Inferior parietal cortex (tissue), 1 donor: ENCODE data around the gene PLCB1.

Experiments used
- DNase-seq: peaks from one replicate; pipeline ENCODE4 v3.0.0-alpha.2; 2016; ENCODE audit errors: extremely low spot score

The PLCB1 gene

GRCh38 chr20:8783734-8784133, 651.7 kb downstream of the PLCB1 start:
- no peak for DNase-seq

DNA sequence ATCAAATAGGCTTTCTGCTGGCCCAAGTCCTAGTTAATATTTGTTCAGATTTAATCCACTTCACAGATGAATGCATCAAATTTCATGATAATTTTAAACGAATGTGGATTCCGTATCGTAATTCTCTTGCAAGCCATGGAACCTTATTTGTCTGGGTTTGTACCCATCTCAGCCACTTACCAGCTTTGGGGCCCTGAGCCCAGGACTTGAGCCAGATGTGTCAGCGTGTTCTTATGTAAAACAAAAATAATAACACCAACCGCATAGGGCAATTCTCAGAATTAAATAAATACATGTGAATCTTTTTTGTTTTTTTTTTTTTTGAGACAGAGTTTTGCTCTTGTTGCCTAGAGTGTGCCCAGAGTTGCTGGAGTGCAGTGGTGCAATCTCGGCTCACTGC, 654.3 kb downstream of the PLCB1 start:
- DNase-seq, result no peak

GRCh38 chr20:8787090-8787489, 655.0 kb downstream of the PLCB1 start:
- DNase-seq, result no peak

DNA sequence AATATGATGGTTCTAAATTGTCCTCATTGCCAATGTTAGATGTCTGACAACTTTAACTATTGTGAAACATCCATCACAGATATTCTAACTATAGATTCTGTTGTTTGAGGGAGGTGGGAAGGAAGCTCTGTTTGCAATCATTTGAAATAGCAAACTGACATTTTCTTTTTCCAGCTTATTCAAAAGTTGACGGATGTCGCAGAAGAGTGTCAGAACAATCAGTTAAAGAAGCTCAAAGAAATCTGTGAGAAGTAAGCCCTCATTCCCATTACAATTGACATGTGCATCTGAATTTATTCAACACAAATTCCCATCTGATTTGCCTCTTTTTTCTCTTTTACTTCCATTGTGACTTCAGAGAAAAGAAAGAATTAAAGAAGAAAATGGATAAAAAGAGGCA, 656.2 kb downstream of the PLCB1 start:
- no peak for DNase-seq

DNA sequence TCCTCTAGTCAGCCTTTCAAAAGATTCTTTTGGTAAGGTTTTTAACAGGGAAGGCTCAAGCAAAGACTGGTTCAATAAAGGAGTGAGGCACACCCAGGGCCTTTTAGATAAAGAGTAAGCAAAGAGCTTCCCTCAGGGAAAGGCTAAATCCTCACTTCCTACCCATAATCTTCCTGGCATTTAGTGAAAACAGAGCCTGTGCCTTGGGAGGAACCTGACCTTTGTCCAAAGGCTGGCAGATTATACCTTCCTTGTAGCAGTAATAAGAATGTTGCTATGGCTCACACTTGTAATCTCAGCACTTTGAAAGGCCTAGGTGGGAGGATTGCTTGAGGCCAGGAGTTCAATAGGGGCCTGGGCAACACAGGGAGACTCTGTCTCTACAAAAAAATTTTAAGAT, 656.8 kb downstream of the PLCB1 start:
- no peak for DNase-seq

DNA sequence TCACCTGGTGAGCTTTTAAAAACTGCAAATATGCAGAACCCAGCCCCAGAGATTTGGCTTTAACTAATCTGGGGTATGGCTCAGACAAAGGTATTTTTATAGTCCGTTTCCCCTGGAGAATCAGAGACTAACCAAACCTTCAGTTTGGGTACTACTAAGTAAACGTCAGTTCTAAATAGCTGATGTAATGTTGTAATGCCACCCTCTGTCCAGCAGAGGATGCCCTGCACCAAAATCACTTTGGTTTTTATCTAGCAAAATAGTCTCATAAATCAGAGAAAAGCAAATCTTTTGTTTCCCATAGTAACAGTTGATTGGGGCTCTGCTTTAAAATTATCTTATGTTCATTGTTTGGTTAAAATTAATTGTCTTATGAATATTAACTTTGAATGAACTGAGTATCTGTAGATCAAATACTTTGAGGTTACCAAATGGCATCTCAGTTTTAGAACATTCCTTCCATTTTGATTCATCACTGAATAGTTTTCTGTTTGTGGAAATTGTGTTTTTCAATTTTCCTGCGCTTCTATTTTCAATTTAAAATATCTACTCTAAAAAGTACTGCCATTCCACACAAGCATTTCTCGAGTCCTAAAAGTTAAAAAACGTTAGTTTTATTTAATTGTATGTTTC, 658.5 kb downstream of the PLCB1 start:
- DNase-seq, result peak; percentile 80

DNA sequence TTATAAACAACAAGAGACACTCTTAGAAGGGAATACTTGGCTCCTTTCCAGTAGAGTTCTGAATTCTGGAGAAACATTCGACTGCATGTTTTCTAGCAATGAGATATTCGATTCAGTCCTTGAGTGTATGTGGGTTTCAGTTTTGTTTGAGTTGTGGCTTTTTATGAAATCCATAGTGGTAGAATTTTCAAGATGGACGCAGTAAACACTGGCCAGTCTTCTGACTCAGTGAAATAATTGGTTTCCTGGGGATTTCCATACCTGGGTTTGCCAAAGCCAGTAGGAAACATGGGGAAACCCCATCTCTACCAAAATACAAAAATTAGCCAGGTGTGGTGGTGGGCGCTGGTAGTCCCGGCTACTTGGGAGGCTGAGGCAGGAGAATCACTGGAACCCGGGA, 663.3 kb downstream of the PLCB1 start:
- DNase-seq, result no peak

GRCh38 chr20:8796088-8796660, 664.1 kb downstream of the PLCB1 start:
- DNase-seq, result no peak

- DNase-seq, result no peak
Observed at GRCh38 chr20:8798505-8798904, 666.4 kb downstream of the PLCB1 start.

DNA sequence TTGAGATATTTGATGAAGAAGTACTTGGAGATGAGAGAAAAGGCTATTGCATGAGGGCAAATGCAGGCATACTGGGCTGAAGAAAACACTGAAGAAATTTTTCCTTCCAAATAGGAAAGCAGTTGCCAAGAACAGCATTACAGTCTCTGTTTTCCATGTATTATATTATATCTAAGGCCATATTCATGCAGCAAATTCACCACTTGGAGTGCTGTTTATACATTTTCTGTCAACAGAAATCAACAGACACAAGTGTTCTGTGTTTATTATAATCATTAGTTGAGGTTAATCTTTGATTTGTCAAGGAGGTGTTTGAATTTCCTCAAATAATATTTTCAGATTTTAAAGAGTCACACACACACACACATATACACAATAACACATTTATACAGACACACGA, 668.0 kb downstream of the PLCB1 start:
- no peak for DNase-seq

DNA sequence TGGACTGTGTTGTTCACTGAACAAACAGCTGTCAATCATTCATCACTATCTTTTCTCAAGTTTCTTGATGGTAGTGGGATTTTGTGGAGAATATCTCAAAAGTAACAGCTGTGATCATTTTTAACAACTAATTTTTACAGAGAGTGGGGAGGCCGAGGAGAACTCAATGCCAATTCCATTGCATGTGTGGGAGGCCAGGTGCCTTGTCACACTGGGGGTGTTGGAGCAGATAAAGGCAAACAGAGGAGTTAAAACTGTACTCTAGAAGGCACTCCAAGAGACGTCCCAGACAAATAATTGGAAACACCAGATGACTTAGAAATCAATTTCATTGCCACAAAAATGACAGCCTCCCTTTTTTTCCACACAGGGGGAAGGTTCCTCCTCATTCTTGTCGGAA, 669.6 kb downstream of the PLCB1 start:
- no peak for DNase-seq

- no peak for DNase-seq
Observed at GRCh38 chr20:8803065-8803464, 671.0 kb downstream of the PLCB1 start.

DNA sequence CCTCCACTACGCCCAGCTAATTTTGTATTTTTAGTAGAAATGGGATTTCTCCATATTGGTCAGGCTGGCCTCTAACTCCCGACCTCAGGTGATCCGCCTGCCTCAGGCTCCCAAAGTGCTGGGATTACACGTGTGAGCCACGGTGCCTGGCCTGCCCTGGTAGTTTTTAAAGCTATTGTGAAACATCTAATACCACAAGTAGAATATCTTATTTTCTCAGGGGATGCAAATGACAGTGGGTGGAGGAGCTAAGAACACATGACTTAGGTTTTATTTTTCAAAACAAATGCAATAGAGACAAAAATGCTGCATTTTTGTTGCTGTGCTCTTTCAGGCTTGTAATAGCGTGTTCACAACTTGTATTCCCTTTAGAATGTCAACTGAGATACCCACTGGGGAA, 671.9 kb downstream of the PLCB1 start:
- DNase-seq, result no peak

DNA sequence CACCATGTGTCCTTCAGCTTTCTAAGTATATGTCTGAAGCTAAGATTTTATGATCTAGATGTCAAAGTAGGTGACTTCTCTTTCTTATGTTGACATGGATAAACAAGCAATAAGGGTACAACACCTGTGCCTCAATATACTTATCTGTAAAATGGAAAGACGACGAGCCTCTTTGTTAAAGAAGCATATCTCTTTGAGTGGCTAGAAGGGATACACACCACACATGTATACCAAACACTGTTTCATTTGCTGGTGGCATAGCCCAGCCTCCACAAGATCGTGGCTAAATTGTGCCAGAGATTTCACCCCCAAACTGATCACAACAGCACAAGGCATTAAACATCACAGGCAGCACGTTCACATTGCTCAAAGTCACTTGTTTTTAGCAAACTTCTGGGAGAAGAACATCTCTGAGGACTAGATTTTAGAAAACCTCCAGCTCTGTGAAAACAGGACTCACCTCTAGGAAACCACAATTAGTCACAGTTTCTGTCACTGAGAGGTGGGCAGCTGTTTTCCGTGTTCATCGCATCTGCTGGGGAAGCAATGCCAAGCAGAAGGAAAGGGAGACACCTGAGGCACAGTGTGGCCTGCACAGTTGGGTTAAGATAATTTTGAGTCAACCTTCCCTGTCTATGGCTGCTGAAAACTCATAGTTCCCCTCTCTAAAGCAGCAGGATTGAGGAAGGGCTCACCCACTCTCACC, 673.8 kb downstream of the PLCB1 start:
- no peak for DNase-seq

DNA sequence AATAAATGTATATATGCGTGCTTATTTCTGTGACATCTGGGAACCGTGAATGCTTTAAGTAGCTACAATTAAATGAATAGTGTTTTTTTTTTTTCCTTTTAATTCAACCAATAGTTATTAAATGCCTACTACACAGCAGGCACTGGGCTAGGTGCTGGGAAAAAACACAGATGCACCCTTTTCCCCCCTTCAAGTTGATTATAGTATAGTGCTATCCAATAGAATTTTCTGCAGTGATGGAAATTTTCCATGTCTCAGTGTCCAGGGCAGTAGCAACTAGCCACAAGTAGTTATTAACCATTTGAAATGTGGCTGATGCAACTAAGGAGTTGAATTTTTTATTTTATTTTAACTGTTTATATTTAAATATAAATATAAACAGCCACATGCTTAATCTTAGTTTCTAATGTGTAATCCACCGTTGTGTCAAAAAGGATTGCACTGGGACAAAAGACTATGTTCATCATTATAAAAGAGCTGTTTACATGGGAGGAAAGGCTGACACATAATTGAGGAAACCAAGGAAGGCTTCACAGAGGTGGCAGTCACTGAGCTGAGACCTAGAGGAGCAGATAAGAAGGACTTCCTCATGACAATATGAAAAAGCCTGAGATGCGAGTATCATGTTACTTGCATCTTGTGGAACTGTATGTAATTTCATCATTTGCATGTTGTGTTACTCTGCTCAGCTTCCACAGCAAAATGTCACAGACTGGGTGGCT, 675.6 kb downstream of the PLCB1 start:
- no peak for DNase-seq

GRCh38 chr20:8808202-8808535, 676.1 kb downstream of the PLCB1 start:
- no peak for DNase-seq

DNA sequence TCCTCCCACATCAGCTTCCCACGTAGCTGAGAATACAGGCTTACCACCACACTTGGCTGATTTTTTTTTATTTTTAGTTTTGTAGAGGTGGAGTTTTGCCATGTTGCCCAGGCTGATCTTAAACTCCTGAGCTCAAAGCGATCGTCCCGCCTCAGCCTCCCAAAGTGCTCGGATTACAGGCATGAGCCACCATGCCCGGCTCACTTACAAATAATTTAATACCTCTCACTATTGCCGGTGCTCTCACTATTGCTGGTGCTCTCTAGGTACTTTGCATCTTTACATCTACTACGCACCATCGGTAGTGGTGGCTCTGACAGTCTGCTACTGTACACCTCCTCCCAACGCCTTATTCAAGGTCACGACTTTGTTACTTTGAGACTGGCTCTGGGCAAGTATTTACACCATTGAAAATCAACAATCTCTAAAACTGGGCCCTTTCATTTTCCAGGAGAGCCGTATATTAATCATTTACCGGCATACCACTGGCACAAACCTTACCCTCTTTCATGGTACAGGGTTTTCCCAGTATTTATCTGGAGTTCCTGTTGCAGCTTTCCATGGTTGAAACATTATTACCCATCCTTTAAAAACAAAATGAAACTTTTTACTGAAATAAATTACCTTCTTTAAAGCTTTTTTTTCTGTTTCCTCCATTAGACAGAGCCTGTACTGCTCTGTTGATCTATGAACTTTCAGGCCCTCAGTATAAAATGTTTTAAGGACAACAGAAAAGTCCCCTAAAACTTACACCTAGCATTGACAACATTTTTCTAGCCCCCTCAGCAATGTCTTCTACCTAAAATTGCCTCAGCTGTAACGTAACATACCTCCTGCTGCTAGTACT, 677.3 kb downstream of the PLCB1 start:
- no peak for DNase-seq

GRCh38 chr20:8811801-8812594, 679.9 kb downstream of the PLCB1 start:
- no peak for DNase-seq

GRCh38 chr20:8812817-8813216, 680.8 kb downstream of the PLCB1 start:
- no peak for DNase-seq

DNA sequence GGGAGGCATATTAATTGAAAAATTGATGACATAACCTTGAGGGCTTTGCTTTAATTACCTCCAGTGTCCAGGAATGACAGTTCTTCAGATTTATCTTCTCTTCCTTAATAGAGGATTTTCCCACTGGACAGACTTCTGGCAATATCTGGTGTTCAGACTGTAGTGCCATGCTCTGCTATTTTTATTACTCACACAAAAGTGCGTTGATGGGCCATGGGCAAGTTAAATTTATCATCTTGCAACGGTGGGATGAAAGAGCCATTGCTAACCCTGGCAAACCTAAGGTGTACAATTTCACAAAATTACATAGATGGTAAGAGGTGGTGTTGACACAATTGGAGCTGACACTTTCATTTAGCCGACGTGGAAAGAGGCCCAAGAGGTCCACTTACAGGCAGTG, 683.1 kb downstream of the PLCB1 start:
- DNase-seq, result no peak

- DNase-seq, result no peak
Observed at GRCh38 chr20:8829256-8829655, 697.2 kb downstream of the PLCB1 start.
